Aorta (tissue), 5 donors: ENCODE data around the gene TOR1A. TPM values are rescaled to one million over a fixed set of nuclear protein-coding genes. Genes with fewer than 3 reads are reported as not detected.
A peak's percentile ranks its signal among the peaks of the same experiment; 100 is the strongest.

Source experiments
- ATAC-seq: fragments of 200-7000 bp; cut with Tn5 transposase; one replicate; pipeline ENCODE4 v1.9.1; 2022; ENCODE audit warnings: moderate library complexity; ENCODE audit not compliant: low FRiP score
- DNase-seq, 2 donors: peaks; one replicate each; pipeline ENCODE4 v3.0.0-alpha.2; 2020
- H3K27ac ChIP-seq, 2 donors: one replicate each; pipeline ENCODE4 v1.5.1; 2013; ENCODE audit warnings: low read length in 2 of 2, mild to moderate bottlenecking in 2 of 2, moderate library complexity in 2 of 2, control low read depth in 1 of 2, inconsistent platforms in 1 of 2, low read depth in 1 of 2
- H3K27me3 ChIP-seq, 2 donors: one replicate each; pipeline ENCODE4 v1.6.1; 2013; ENCODE audit warnings: control low read depth in 1 of 2, low read length in 1 of 2, mild to moderate bottlenecking in 1 of 2, moderate library complexity in 1 of 2; ENCODE audit not compliant: insufficient read depth in 2 of 2, control insufficient read depth in 1 of 2
- H3K36me3 ChIP-seq, 2 donors: one replicate each; pipeline ENCODE4 v1.6.1; 2013; ENCODE audit warnings: control low read depth in 1 of 2, low read length in 1 of 2, mild to moderate bottlenecking in 1 of 2; ENCODE audit not compliant: insufficient read depth in 2 of 2, control insufficient read depth in 1 of 2
- H3K4me1 ChIP-seq, 2 donors: one replicate each; pipeline ENCODE4 v1.6.1; 2013; ENCODE audit warnings: low read length in 2 of 2, control low read depth in 1 of 2, mild to moderate bottlenecking in 1 of 2, moderate library complexity in 1 of 2; ENCODE audit not compliant: insufficient read depth in 2 of 2, control insufficient read depth in 1 of 2
- H3K4me3 ChIP-seq, 2 donors: one replicate each; pipeline ENCODE4 v1.5.1; 2013; ENCODE audit warnings: low read length in 2 of 2, control low read depth in 1 of 2, mild to moderate bottlenecking in 1 of 2
- H3K9me3 ChIP-seq: one replicate; pipeline ENCODE4 v1.6.1; 2013; ENCODE audit warnings: mild to moderate bottlenecking, low read length; ENCODE audit not compliant: control insufficient read depth
- WGBS, 2 donors: extraction: QIAGEN DNeasy Blood & Tissue Kit; methylation state at CpG; one replicate each; pipeline ENCODE4 v1.1.7; 2013; 5-methylcytosine and 5-hydroxymethylcytosine counted together
- intact Hi-C, 2 donors: fragments of 100-400 bp; cut with DNase I; formaldehyde crosslinking; loops; one replicate each; pipeline versions ENCODE4 v1.14.2 to v1.15.0; 2022
- polyA plus RNA-seq, 2 donors: library from polyadenylated mRNA; stranded (reverse); fragments of 200-250 nt; gene quantifications; one replicate each; pipeline ENCODE4 v1.2.3, GENCODE V29; 2013
- total RNA-seq, 2 donors: library from RNA; stranded (reverse); fragmentation: NEBNext Ultra II Directional; extraction: Animal tissue kit (Norgen Biotek cat#: 25700); gene quantifications; one replicate each; pipeline ENCODE4 v1.2.1, GENCODE V29; 2021
- donor health status: healthy with polysubstance abuse.
- donor health status: Bipolar disorder and iron deficiency.
- donor health status: DM: no; HTN: no; CAD: no.
- donor health status: DM: no; HTN: no; CAD: no.
- donor health status: DM: yes; HTN: yes; CAD: no.

The TOR1A gene
- total and polyA plus RNA-seq, 4 donors: 25.2 to 29.0 (median 26.4) TPM

DNA sequence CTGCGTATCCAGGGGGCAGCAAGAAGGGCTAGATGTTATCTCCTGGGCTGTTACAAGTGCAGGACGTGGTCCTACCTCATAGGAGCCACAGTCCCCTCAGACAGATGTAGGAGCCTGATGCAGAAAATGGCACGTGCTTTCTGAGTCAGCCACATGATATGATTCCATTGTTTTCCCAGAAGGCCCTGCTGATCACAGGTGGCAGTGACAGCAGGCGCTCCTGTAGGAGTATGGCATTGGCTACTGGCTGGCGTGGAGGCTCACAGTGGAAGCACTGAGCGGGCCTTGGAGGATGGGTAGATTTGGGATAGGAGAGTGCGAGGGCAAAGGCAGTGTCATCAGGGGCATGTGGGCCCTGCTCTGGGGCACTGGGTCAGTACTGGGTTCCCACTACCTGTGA is 33.3 kb upstream of the TOR1A start:
- no peaks in the 10 kb centered on the region for H3K27me3 ChIP-seq
- peaks cover 0 to 6% of the 10 kb centered on the region in 2 donors for H3K36me3 ChIP-seq
- peaks cover 0 to 9% of the 10 kb centered on the region in 2 donors for H3K4me1 ChIP-seq
- intact Hi-C loops: no loop called here
- H3K27ac ChIP-seq: peak overlapping the region; percentile 12 to 92
- WGBS, 2 donors: 60 to 63% methylated on average over 7 of the region's 7 CpGs
- no peak for ATAC-seq
- H3K4me3 ChIP-seq: no peak overlapping the region
- no peak for DNase-seq
- no peaks in the 10 kb centered on the region for H3K9me3 ChIP-seq

DNA sequence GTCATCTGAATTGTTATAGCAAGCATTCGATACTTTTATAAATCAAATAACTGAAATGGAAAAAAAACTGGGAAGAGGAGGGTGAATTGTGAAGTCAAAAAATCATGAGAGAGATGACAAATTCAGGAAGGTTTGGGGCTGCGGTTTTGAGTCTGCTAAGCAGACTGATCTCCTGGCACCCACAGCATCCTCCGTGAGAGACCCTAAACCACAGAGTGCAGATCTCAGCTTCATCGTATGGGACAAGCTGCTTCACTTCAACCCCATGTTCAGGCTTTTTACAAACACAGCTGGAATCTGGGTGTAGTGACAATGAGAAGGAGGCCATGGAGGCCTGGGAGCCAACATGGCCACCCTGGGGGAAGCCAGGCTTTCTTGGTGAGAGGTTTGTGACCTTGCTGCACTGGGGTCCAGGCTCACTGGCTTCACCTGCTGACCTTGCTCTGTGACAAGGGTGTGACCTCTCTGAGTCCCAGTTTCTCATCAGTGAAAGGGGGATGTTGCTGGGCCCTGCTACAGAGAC is 30.7 kb upstream of the TOR1A start:
- Histone ChIP-seq H3K27ac (peak overlapping the region in 1 of 2 donors; percentile 58), H3K27me3 (no peaks in the 10 kb centered on the region), H3K4me3 (no peak overlapping the region), H3K36me3 (peaks cover 0 to 6% of the 10 kb centered on the region in 2 donors), H3K4me1 (peaks cover 0 to 9% of the 10 kb centered on the region in 2 donors), H3K9me3 (no peaks in the 10 kb centered on the region)
- ATAC-seq (no peak), DNase-seq (no peak)
- WGBS, 2 donors: 95 to 97% methylated on average over 4 of the region's 4 CpGs
- intact Hi-C loops: no loop called here

DNA sequence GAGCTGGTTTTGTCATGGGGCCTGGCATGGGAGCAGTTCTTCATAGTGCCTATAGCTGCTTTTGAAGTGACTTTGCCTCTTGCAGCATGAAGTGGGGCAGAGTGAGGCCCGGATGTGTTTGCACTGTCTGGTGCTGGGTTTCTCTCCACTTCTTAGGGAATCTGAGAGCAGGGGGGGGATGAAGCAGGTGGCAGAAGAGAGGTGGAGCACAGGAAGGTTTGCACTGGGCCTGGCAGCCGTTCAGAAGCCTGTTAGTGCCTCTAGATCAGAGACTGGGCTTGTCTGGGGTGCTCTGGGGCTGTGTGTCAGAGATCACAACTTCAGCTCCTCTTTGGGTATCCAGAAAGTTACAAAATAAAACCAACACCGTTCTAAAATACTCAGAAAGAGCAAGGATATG is 29.7 kb upstream of the TOR1A start:
- no peak for DNase-seq
- intact Hi-C loops: no loop called here
- no peaks in the 10 kb centered on the region for H3K27me3 ChIP-seq
- peaks cover 0 to 9% of the 10 kb centered on the region in 2 donors for H3K4me1 ChIP-seq
- H3K4me3 ChIP-seq: no peak overlapping the region
- peak overlapping the region in 1 of 2 donors; percentile 32 for H3K27ac ChIP-seq
- H3K36me3 ChIP-seq: peaks cover 0 to 6% of the 10 kb centered on the region in 2 donors
- 57 to 60% methylated on average over 3 of the region's 3 CpGs for WGBS, 2 donors
- no peaks in the 10 kb centered on the region for H3K9me3 ChIP-seq
- ATAC-seq: no peak

DNA sequence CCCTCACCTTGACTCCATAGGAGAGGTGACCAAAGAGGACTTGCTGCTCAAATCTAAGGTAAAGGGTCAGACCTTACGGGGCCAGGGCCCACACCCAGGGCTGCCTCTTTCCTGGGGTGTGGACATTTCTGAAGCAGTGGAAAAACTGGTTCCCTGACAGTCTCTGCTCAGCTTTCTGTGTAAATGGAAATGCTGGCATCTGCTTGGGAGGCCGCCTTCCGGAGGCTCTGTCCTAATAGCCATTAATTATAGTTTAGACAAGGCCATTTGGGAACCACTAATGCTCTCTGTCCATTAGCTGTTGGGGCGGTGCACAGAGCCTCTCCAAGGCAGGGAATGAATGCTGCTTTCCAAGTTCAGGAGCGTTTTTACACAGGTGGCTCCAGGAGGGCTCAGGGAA is 28.6 kb upstream of the TOR1A start:
- no peak for ATAC-seq
- Histone ChIP-seq H3K4me1 (peaks cover 0 to 9% of the 10 kb centered on the region in 2 donors), H3K27ac (peak overlapping the region in 1 of 2 donors; percentile 55), H3K27me3 (no peaks in the 10 kb centered on the region), H3K9me3 (no peaks in the 10 kb centered on the region), H3K4me3 (no peak overlapping the region), H3K36me3 (peaks cover 0 to 6% of the 10 kb centered on the region in 2 donors)
- intact Hi-C loops: no loop called here
- DNase-seq: no peak
- 72 to 88% methylated on average over 5 of the region's 5 CpGs for WGBS, 2 donors

DNA sequence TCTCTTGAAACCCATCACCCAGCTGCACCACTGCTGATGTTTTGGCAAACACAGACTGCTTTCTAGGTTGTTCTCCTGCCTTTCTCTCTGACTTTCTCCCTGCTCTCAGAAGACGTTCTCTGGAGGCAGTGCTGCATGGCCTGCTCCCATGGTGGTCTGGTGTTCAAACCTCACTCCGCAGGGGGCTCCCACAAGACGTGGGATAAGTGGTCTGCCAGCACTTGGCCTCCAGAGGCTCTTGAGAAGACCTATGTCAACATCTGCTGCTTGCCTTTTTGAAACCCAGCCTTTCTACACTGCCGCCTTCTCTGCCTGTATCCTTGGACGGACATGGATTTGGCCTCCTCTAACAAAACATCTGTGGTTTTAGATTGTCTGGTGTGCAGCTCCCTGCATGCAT is 27.9 kb upstream of the TOR1A start:
- peak overlapping the region; percentile 33 to 66 for H3K27ac ChIP-seq

DNA sequence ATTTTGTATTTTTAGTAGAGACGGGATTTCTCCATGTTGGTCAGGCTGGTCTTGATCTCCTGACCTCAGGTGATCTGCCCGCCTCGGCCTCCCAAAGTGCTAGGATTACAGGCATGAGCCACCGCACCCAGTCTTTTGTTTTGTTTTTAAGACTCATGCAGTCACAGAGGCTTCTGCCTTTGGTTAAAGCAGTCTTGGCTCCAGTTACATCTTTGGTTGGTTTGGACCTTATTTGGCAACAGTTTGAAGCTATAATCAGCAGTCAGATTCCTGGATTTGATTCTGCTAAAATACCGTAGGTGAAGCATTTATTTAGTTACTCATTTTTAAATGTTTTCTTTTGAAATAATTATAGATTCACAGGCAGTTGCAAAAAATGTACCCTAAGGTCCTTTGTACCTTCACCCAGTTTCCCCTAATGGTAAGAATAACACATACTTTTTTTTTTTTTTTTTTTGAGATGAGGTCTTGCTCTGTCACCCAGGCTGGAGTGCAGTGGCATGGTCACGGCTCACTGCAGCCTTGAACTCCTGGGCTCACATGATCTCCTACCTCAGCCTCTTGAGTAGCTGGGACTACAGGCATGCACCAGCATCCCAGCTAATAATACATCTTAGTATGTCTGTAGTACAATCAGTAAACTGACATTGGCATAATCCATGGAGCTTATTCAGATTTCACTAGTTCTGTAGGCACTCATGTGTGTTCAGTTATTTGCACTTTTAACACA is 27.1 kb upstream of the TOR1A start:
- peaks cover 0 to 6% of the 10 kb centered on the region in 2 donors for H3K36me3 ChIP-seq
- H3K4me3 ChIP-seq: no peak overlapping the region
- DNase-seq (peak in 1 of 2 donors; percentile 76), ATAC-seq (peak; percentile 51)
- peak overlapping the region; percentile 89 to 100 for H3K27ac ChIP-seq
- H3K4me1 ChIP-seq: peaks cover 0 to under 1% of the 10 kb centered on the region in 2 donors
- intact Hi-C loops: no loop called here
- no peaks in the 10 kb centered on the region for H3K9me3 ChIP-seq
- WGBS, 2 donors: 9 to 13% methylated on average over 6 of the region's 6 CpGs
- no peaks in the 10 kb centered on the region for H3K27me3 ChIP-seq

More for the DNA sequence above, 27.9 kb upstream of the TOR1A start:
- Histone ChIP-seq H3K4me3 (no peak overlapping the region), H3K4me1 (peaks cover 0 to 7% of the 10 kb centered on the region in 2 donors), H3K36me3 (peaks cover 0 to 6% of the 10 kb centered on the region in 2 donors), H3K9me3 (no peaks in the 10 kb centered on the region), H3K27me3 (no peaks in the 10 kb centered on the region)
- intact Hi-C loops: no loop called here
- ATAC-seq: no peak
- 71 to 77% methylated on average over 5 of the region's 5 CpGs for WGBS, 2 donors
- DNase-seq: peak in 1 of 2 donors; percentile 69

DNA sequence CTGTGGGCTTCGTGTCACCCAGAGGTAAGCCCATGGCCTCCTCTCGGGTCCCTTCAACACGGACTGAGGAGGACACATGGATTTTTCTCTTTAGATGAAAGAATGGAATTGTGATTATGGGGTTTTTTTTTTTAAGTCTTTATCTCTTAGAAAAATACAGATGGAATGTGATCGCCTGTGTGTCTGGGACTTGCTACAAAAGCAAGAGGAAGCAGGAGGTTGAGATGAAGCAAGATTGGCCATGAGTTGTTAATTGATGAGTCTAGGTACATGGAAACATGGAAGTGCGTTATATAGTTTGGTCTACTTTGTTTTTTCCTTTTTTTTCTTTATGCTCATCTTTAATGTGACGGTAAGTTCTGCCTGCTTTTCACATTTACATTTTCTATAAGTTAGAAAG is 26.0 kb upstream of the TOR1A start:
- Histone ChIP-seq H3K27me3 (no peaks in the 10 kb centered on the region), H3K4me1 (no peaks in the 10 kb centered on the region), H3K4me3 (no peak overlapping the region), H3K27ac (peak overlapping the region; percentile 89 to 100), H3K36me3 (peaks cover 0 to 6% of the 10 kb centered on the region in 2 donors), H3K9me3 (no peaks in the 10 kb centered on the region)
- intact Hi-C loops: no loop called here
- DNase-seq: no peak
- no peak for ATAC-seq
- 62 to 63% methylated on average over 6 of the region's 6 CpGs for WGBS, 2 donors

DNA sequence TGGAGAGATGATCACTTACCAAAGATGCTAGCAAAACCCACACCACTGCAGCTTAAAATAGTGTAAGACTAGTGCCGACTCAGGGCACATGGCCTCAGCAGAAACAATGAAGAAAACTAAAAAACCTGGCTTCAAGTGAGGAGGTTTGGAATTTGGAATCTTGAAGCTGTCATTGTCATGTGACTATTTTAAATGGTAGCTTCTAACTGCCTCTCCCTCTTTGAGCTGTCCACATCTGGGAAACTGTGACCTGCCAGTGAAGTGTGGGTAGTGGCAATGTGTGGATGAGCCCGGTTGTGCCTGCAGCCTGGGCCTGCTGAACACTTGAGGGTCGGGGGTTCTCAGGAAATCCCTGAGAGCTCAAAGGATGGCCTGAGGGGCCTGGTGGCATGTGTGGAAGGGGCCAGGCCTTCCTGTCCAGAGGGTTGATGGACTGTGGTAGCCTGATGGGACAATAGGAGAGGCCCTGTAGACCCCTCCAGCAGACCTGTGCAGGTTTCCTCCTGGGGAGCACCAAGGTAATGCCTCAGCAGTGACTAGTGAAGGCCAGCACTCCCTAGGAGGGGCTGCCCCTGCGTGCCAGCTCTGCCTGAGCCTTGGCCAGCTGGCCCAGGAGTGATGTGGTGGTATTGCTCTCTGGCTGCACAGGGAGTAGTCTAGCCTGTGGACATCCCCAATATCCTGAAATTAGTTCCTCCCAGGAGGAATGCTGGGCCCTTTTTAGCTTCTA is 24.9 kb upstream of the TOR1A start:
- 39 to 42% methylated on average over 4 of the region's 4 CpGs for whole genome bisulfite sequencing, 2 donors
- DNase-seq: peak in 1 of 2 donors; percentile 75
- intact Hi-C loops: no loop called here
- H3K36me3 ChIP-seq: peaks cover 0 to 6% of the 10 kb centered on the region in 2 donors
- H3K4me1 ChIP-seq: no peaks in the 10 kb centered on the region
- H3K9me3 ChIP-seq: no peaks in the 10 kb centered on the region
- H3K27me3 ChIP-seq: no peaks in the 10 kb centered on the region
- no peak for ATAC-seq
- H3K27ac ChIP-seq: peak overlapping the region; percentile 2 to 100
- no peak overlapping the region for H3K4me3 ChIP-seq
